Gastroesophageal sphincter (tissue), 4 donors: Measurements from ENCODE around the gene CAV1. TPM values are rescaled to one million over a fixed set of nuclear protein-coding genes. Genes with fewer than 3 reads are reported as not detected.

Experiments
- ATAC-seq: fragments of 150-250 bp; one replicate; pipeline ENCODE4 v1.9.1; 2016; ENCODE audit warnings: mild to moderate bottlenecking, moderate library complexity
- H3K27ac ChIP-seq, 4 donors: fragments of 200-600 bp; sonication (generic) in 3 of 4; 1 replicate in 3 of 4; 2 replicates in 1 of 4; pipeline ENCODE4 v1.5.1; 2016 to 2019
- H3K27me3 ChIP-seq: fragments of 200-600 bp; sonication (generic); one replicate; pipeline ENCODE4 v1.5.1; 2019
- H3K36me3 ChIP-seq, 2 donors: fragments of 200-600 bp; sonication (generic); one replicate each; pipeline ENCODE4 v1.5.1; 2019; ENCODE audit warnings: control low read depth in 1 of 2
- H3K4me1 ChIP-seq, 3 donors: fragments of 200-600 bp; sonication (generic); 1 replicate in 2 of 3; 2 replicates in 1 of 3; pipeline ENCODE4 v1.5.1; 2016 to 2019; ENCODE audit warnings: control low read depth in 2 of 3
- H3K4me3 ChIP-seq, 2 donors: fragments of 200-600 bp; sonication (generic); one replicate each; pipeline ENCODE4 v1.5.1; 2019; ENCODE audit warnings: mild to moderate bottlenecking in 1 of 2, moderate library complexity in 1 of 2
- H3K9me3 ChIP-seq, 3 donors: fragments of 200-600 bp; sonication (generic); one replicate each; pipeline ENCODE4 v1.5.1; 2017 to 2019; ENCODE audit warnings: control low read depth in 2 of 3
- CTCF ChIP-seq, 4 experiments: fragments of 200-600 bp in 2 of 4; fragments of 450-650 bp in 2 of 4; sonication (generic) in 1 of 4; IDR thresholded peaks; one replicate each; pipeline ENCODE4 v1.5.1; 2017 to 2019; ENCODE audit warnings: antibody characterized with exemption in 4 of 4, mild to moderate bottlenecking in 2 of 4, moderate library complexity in 2 of 4
- EP300 ChIP-seq: sonication (generic); formaldehyde crosslinking; IDR thresholded peaks from one replicate; pipeline ENCODE4 v1.6.1; 2017; ENCODE audit warnings: antibody characterized with exemption, mild to moderate bottlenecking
- POLR2A ChIP-seq, 2 donors: fragments of 450-650 bp; IDR thresholded peaks; one replicate each; pipeline ENCODE4 v1.6.1; 2017; ENCODE audit warnings: antibody characterized with exemption in 2 of 2, mild to moderate bottlenecking in 2 of 2, moderate library complexity in 1 of 2
- POLR2AphosphoS5 ChIP-seq: sonication (generic); formaldehyde crosslinking; IDR thresholded peaks from one replicate; pipeline ENCODE4 v1.6.1; 2017; ENCODE audit warnings: antibody characterized with exemption
- WGBS, 2 donors: methylation state at CpG; one replicate each; pipeline ENCODE4 v1.1.5; 2018; ENCODE audit warnings: low coverage in 1 of 2; 5-methylcytosine and 5-hydroxymethylcytosine counted together
- total RNA-seq, 4 donors: library from RNA; depleted of rRNA; stranded (reverse); fragments of >200 nt; gene quantifications; one replicate each; pipeline ENCODE4 v1.1.0, GENCODE V29; 2016

Gene CAV1
- total RNA-seq, 4 donors from 2014 or later = 546 to 772 (median 602) TPM

- 46 to 67% methylated on average over 3 of the region's 3 CpGs for WGBS, 2 donors
- ATAC-seq = peak; percentile 28
- no peaks in the 10 kb centered on the region for H3K9me3 ChIP-seq
- peak; percentile 62 for TF ChIP-seq POLR2AphosphoS5
- no peak for TF ChIP-seq CTCF (IDR thresholded peaks at IDR 0.05)
- H3K4me3 ChIP-seq = no peak overlapping the region
- H3K4me1 ChIP-seq = peaks cover 24 to 88% (median 39%) of the 10 kb centered on the region in 3 donors
- peaks cover 0 to 27% of the 10 kb centered on the region in 2 donors for H3K36me3 ChIP-seq
- H3K27ac ChIP-seq = peak overlapping the region in 3 of 4 donors; percentile 70 to 77 (median 71)
- no peaks in the 10 kb centered on the region for H3K27me3 ChIP-seq
Observed at GRCh38 chr7:116557066-116557585, 32.3 kb downstream of the CAV1 start.

- WGBS, 2 donors = 67 to 87% methylated on average over 3 to 4 of the region's 4 CpGs
- TF ChIP-seq POLR2A (IDR thresholded peaks at IDR 0.05) = no peak
- TF ChIP-seq POLR2AphosphoS5 = no peak
- TF ChIP-seq CTCF (IDR thresholded peaks at IDR 0.05) = no peak
- no peak for TF ChIP-seq EP300
- H3K9me3 ChIP-seq = no peaks in the 10 kb centered on the region
- H3K4me3 ChIP-seq = no peak overlapping the region
- peaks cover 0 to 25% of the 10 kb centered on the region in 2 donors for H3K36me3 ChIP-seq
- peak overlapping the region in 3 of 4 donors; percentile 70 to 77 (median 71) for H3K27ac ChIP-seq
- peaks cover 20 to 80% (median 34%) of the 10 kb centered on the region in 3 donors for H3K4me1 ChIP-seq
- ATAC-seq = no peak
- H3K27me3 ChIP-seq = no peaks in the 10 kb centered on the region
Observed at GRCh38 chr7:116557901-116558300, 33.1 kb downstream of the CAV1 start.

- no peak overlapping the region for H3K4me3 ChIP-seq
- WGBS, 2 donors = 25 to 28% methylated on average over 6 of the region's 7 CpGs
- ATAC-seq = peak; percentile 50
- no peaks in the 10 kb centered on the region for H3K27me3 ChIP-seq
- no peaks in the 10 kb centered on the region for H3K9me3 ChIP-seq
- peaks cover 0 to 25% of the 10 kb centered on the region in 2 donors for H3K36me3 ChIP-seq
- peak overlapping the region; percentile 48 to 71 (median 62) for H3K27ac ChIP-seq
- H3K4me1 ChIP-seq = peaks cover 9 to 56% (median 15%) of the 10 kb centered on the region in 3 donors
- TF ChIP-seq POLR2A (IDR thresholded peaks at IDR 0.05) (no peak), EP300 (no peak), POLR2AphosphoS5 (peak; percentile 77), CTCF (IDR thresholded peaks at IDR 0.05) (no peak)
Observed at GRCh38 chr7:116560021-116560970, 35.5 kb downstream of the CAV1 start.

GRCh38 chr7:116561697-116562483, 37.1 kb downstream of the CAV1 start:
- peaks cover 5 to 41% (median 12%) of the 10 kb centered on the region in 3 donors for H3K4me1 ChIP-seq
- no peaks in the 10 kb centered on the region for H3K27me3 ChIP-seq
- peak; percentile 78 for TF ChIP-seq POLR2AphosphoS5
- TF ChIP-seq POLR2A (IDR thresholded peaks at IDR 0.05) = no peak
- no peak for TF ChIP-seq CTCF (IDR thresholded peaks at IDR 0.05)
- WGBS, 2 donors = 38 to 44% methylated on average over 2 of the region's 2 CpGs
- no peak overlapping the region for H3K27ac ChIP-seq
- no peak overlapping the region for H3K4me3 ChIP-seq
- peak; percentile 67 for ATAC-seq
- H3K9me3 ChIP-seq = no peaks in the 10 kb centered on the region
- peaks cover 0 to 25% of the 10 kb centered on the region in 2 donors for H3K36me3 ChIP-seq
